GM18951 (cell line): ENCODE measurements around the gene SETD5.

ENCODE experiments used
- POLR2A ChIP-seq: IDR thresholded peaks from 4 replicates; pipeline ENCODE4 v1.6.1; 2011; ENCODE audit warnings: mild to moderate bottlenecking; ENCODE audit not compliant: insufficient read length, insufficient read depth; ENCODE audit errors: extremely low read depth
- in situ Hi-C: fragments of 300-500 bp; cut with MboI; formaldehyde crosslinking; loops from one replicate; pipeline ENCODE4 v1.12.0; 2022; ENCODE audit warnings: low sequenced_read_pairs, mixed read lengths, inconsistent platforms; ENCODE audit not compliant: unreplicated experiment

Gene SETD5

GRCh38 chr3:9503283-9503682 is 105.9 kb downstream of the SETD5 start:
- in situ Hi-C loops = no loop called here
- no peak for TF ChIP-seq POLR2A

- in situ Hi-C loops = no loop called here
- no peak for TF ChIP-seq POLR2A
These were observed 110.5 kb downstream of the SETD5 start for GRCh38 chr3:9507586-9508578.

GRCh38 chr3:9508781-9509180 is 111.4 kb downstream of the SETD5 start:
- in situ Hi-C loops = no loop called here
- TF ChIP-seq POLR2A = no peak

- no peak for TF ChIP-seq POLR2A
- in situ Hi-C loops = no loop called here
These were observed 115.1 kb downstream of the SETD5 start for GRCh38 chr3:9512456-9513045.

- in situ Hi-C loops = no loop called here
- TF ChIP-seq POLR2A = no peak
These were observed 116.9 kb downstream of the SETD5 start for GRCh38 chr3:9514306-9514705.

GRCh38 chr3:9514956-9515355 is 117.5 kb downstream of the SETD5 start:
- TF ChIP-seq POLR2A = no peak
- in situ Hi-C loops = no loop called here

- TF ChIP-seq POLR2A = no peak
- in situ Hi-C loops = no loop called here
These were observed 127.7 kb downstream of the SETD5 start for GRCh38 chr3:9525078-9525477.
